Prostate gland (tissue), 2 donors: Measurements from ENCODE around the gene PKHD1. TPM values are rescaled to one million over a fixed set of nuclear protein-coding genes. Genes with fewer than 3 reads are reported as not detected.

Experiments
- DNase-seq: peaks from one replicate; pipeline ENCODE4 v3.0.0-alpha.2; 2019; ENCODE audit warnings: low spot score
- H3K27ac ChIP-seq, 2 donors: fragments of 200-600 bp; sonication (generic); 2 replicates each; pipeline ENCODE4 v1.5.1; 2017 to 2019
- H3K27me3 ChIP-seq: fragments of 200-600 bp; sonication (generic); replicated peaks from 2 replicates; pipeline ENCODE4 v1.5.1; 2019; ENCODE audit not compliant: insufficient read depth
- H3K36me3 ChIP-seq, 2 donors: fragments of 200-600 bp; sonication (generic); 1 replicate in 1 of 2; 2 replicates in 1 of 2; pipeline versions ENCODE4 v1.5.1 to v1.8.1; 2017 to 2019
- H3K4me1 ChIP-seq: fragments of 200-600 bp; sonication (generic); replicated peaks from 2 replicates; pipeline ENCODE4 v1.5.1; 2019
- H3K4me3 ChIP-seq, 2 donors: fragments of 200-600 bp; sonication (generic); 2 replicates each; pipeline ENCODE4 v1.5.1; 2017 to 2019
- H3K9me3 ChIP-seq: fragments of 200-600 bp; sonication (generic); 2 replicates; pipeline ENCODE4 v1.5.1; 2017
- POLR2A ChIP-seq: fragments of 450-650 bp; IDR thresholded peaks from one replicate; pipeline ENCODE4 v1.6.1; 2016; ENCODE audit warnings: antibody characterized with exemption, mild to moderate bottlenecking
- POLR2AphosphoS5 ChIP-seq: sonication (generic); formaldehyde crosslinking; IDR thresholded peaks from one replicate; pipeline ENCODE4 v1.6.1; 2017; ENCODE audit warnings: antibody characterized with exemption
- WGBS: methylation state at CpG from one replicate; pipeline ENCODE4 v1.1.5; 2018; 5-methylcytosine and 5-hydroxymethylcytosine counted together
- intact Hi-C: fragments of 100-400 bp; cut with DNase I; formaldehyde crosslinking; loops from one replicate; pipeline ENCODE4 v1.14.2; 2022
- total RNA-seq, 2 donors: library from RNA; depleted of rRNA; stranded (reverse); fragments of >200 nt; gene quantifications; one replicate each; pipeline ENCODE4 v1.1.0, GENCODE V29; 2016
- TF ChIP-seq, protein P1 (sequence below), 4 experiments: fragments of 200-600 bp in 2 of 4; fragments of 450-650 bp in 2 of 4; sonication (generic) in 2 of 4; IDR thresholded peaks; 1 replicate in 3 of 4; 2 replicates in 1 of 4; pipeline ENCODE4 v1.5.1; 2016 to 2019; ENCODE audit warnings: antibody characterized with exemption in 4 of 4, mild to moderate bottlenecking in 2 of 4, moderate library complexity in 2 of 4

Gene PKHD1
- total RNA-seq, 2 donors from 2014 or later, result 0.46 to 1.1 TPM

DNA sequence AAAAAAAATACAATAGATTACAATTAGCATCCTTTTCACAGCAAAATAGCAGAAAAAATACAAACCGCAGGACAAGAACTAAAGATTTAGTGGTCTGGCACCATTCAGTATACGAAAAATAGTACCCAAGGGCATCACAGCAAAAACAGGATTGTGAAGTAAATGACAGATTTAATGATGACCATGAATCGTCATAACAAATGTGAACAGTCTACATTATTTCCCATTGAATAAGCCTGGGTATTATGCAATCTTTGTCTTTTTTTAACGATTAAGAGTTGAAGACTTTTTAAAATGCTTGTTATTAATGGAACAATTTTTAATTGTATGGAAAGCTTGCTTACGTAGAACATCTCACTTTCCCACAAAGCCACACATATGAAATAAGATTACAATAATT is 432.8 kb downstream of the PKHD1 start:
- Histone ChIP-seq H3K27ac (no peak overlapping the region), H3K9me3 (no peaks in the 10 kb centered on the region), H3K4me1 (no peaks in the 10 kb centered on the region), H3K36me3 (no peaks in the 10 kb centered on the region), H3K27me3 (no peaks in the 10 kb centered on the region), H3K4me3 (no peak overlapping the region)
- intact Hi-C loops, result no loop called here
- no peak for DNase-seq
- WGBS, result 82% methylated on average over 5 of the region's 5 CpGs
- TF ChIP-seq, protein P1, sequence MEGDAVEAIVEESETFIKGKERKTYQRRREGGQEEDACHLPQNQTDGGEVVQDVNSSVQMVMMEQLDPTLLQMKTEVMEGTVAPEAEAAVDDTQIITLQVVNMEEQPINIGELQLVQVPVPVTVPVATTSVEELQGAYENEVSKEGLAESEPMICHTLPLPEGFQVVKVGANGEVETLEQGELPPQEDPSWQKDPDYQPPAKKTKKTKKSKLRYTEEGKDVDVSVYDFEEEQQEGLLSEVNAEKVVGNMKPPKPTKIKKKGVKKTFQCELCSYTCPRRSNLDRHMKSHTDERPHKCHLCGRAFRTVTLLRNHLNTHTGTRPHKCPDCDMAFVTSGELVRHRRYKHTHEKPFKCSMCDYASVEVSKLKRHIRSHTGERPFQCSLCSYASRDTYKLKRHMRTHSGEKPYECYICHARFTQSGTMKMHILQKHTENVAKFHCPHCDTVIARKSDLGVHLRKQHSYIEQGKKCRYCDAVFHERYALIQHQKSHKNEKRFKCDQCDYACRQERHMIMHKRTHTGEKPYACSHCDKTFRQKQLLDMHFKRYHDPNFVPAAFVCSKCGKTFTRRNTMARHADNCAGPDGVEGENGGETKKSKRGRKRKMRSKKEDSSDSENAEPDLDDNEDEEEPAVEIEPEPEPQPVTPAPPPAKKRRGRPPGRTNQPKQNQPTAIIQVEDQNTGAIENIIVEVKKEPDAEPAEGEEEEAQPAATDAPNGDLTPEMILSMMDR (IDR thresholded peaks at IDR 0.05), result no peak
- TF ChIP-seq POLR2AphosphoS5 (no peak), POLR2A (no peak)

DNA sequence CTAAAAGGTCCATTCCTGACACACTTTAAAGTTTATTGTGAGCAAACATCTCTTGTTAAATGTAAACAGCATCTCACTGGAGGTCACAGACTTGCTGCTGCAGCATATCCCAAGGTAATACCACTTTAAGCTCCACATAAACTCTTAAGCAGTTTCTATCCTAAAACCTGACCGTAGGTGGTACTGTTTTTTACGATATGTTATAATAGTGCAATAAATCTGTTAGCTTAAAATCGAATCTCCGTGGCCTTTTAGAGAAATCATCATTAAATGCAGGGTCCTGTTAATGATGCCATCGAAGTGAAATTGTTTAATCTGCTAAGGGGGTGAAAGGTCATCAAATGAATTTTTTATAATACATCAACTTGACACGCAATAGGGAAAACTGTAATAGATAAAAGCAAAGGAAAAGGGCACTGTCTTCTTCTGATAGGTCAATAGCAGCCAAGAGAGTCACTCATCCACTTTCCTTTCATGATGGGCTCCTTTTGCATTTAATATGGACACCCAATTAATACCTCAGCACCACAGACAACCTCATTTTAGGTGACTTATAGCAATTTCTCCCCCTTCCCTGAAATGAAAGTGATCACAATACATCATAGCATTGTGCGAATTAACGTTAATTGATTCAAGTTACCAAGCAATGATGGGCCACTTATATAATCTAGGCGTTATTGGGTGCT is 436.1 kb downstream of the PKHD1 start:
- intact Hi-C loops, result no loop called here
- TF ChIP-seq, protein P1 (IDR thresholded peaks at IDR 0.05), result no peak
- no peak for TF ChIP-seq POLR2A
- no peak for TF ChIP-seq POLR2AphosphoS5

DNA sequence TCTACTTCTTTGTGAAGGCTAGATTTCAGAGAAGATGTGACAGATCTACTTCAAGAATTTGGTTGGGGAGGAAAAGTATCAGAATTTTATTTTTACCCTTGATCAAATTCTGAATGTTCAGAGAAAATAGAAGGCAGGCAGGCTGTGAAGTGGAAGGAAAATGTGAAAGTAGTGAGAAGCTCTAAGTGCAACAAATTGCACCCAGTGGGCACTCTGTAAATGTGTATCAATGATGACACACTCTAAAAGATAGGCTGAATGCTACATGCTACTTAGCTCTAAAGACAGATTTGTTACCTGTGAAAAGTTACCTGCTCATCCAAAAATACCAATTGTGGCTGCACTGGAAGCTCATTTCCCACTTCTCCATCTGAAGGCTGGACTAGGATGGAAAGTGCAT is 438.6 kb downstream of the PKHD1 start:
- Histone ChIP-seq H3K9me3 (no peaks in the 10 kb centered on the region), H3K36me3 (no peaks in the 10 kb centered on the region), H3K4me1 (no peaks in the 10 kb centered on the region), H3K27ac (no peak overlapping the region), H3K27me3 (no peaks in the 10 kb centered on the region), H3K4me3 (no peak overlapping the region)
- intact Hi-C loops, result no loop called here
- DNase-seq, result no peak
- TF ChIP-seq POLR2AphosphoS5 (no peak), POLR2A (no peak)
- TF ChIP-seq, protein P1 (IDR thresholded peaks at IDR 0.05), result no peak

More for the DNA sequence above, 436.1 kb downstream of the PKHD1 start:
- no peaks in the 10 kb centered on the region for H3K4me1 ChIP-seq
- H3K36me3 ChIP-seq, result no peaks in the 10 kb centered on the region
- H3K9me3 ChIP-seq, result no peaks in the 10 kb centered on the region
- no peaks in the 10 kb centered on the region for H3K27me3 ChIP-seq
- no peak overlapping the region for H3K4me3 ChIP-seq
- WGBS, result 40% methylated on average over 9 of the region's 9 CpGs
- no peak overlapping the region for H3K27ac ChIP-seq
- no peak for DNase-seq

DNA sequence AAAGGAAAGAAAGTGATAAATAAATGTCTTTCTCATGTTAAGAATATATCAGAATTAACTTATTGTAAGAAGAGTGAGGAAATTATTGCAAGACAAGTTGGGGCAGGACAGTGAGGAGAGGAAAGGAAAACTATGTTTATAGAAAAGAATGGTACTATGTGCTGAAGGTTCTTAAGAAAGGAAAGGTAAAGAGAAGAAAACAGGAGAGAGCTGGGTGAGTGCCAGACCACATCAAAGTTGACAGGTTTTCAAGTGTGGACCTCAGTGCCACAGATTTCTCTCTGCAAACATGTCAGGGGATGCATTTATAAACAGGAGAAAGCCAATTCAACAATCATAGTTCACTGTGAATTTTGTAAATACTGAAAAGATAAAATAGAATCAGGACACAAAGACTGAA is 439.2 kb downstream of the PKHD1 start:
- TF ChIP-seq POLR2A (no peak), POLR2AphosphoS5 (no peak)
- Histone ChIP-seq H3K27ac (no peak overlapping the region), H3K9me3 (no peaks in the 10 kb centered on the region), H3K36me3 (no peaks in the 10 kb centered on the region), H3K4me1 (no peaks in the 10 kb centered on the region), H3K4me3 (no peak overlapping the region), H3K27me3 (no peaks in the 10 kb centered on the region)
- intact Hi-C loops, result no loop called here
- DNase-seq, result peak; percentile 27

DNA sequence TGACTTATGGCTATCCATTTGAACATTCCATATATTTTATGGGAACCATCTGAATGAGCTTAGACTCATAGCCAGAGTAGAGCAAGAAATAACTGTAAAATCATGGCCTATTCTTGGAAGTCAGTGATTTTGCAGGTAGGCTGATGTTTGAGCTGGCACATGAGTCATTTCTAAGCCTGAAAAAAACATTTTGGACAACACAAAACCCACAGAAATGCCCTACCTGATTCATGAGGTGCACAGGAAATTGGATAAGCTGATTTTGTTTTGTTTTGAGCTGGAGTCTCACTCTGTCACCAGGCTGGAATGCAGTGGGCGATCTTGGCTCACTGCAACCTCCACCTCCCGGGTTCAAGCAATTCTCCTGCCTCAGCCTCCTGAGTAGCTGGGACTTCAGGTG is 443.0 kb downstream of the PKHD1 start:
- no peaks in the 10 kb centered on the region for H3K4me1 ChIP-seq
- WGBS, result 86% methylated on average over 2 of the region's 2 CpGs
- intact Hi-C loops, result no loop called here
- no peak overlapping the region for H3K4me3 ChIP-seq
- TF ChIP-seq POLR2AphosphoS5, result no peak
- H3K9me3 ChIP-seq, result no peaks in the 10 kb centered on the region
- no peaks in the 10 kb centered on the region for H3K27me3 ChIP-seq
- no peak for DNase-seq
- no peak overlapping the region for H3K27ac ChIP-seq
- H3K36me3 ChIP-seq, result no peaks in the 10 kb centered on the region

DNA sequence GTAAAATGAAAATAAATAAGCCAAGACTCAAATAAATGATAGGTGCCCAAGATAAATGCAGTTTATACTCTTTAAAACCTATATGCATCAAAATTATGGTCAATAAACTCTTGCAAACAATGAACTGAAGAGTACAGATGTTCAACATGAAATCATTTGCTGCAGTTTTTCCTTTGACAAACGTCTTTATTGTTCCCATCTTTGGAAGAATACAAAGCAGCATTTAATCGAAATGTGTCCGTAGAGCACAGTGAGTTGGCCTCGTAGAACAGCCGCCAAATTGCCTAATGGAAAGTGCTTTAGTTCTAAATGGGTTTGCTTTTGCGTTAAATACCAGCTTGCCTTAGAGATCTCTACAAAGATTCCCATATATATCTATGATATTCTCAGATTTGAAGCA is 447.4 kb downstream of the PKHD1 start:
- TF ChIP-seq POLR2A, result no peak
- TF ChIP-seq, protein P1 (IDR thresholded peaks at IDR 0.05), result no peak
- TF ChIP-seq POLR2AphosphoS5, result no peak
- WGBS, result 50% methylated on average over 6 of the region's 6 CpGs
- Histone ChIP-seq H3K4me3 (no peak overlapping the region), H3K36me3 (no peaks in the 10 kb centered on the region), H3K4me1 (no peaks in the 10 kb centered on the region), H3K27ac (no peak overlapping the region), H3K9me3 (no peaks in the 10 kb centered on the region), H3K27me3 (no peaks in the 10 kb centered on the region)
- intact Hi-C loops, result no loop called here
- no peak for DNase-seq
